PC-9 (cell line): Measurements from ENCODE around the gene LCMT2. TPM values are rescaled to one million over a fixed set of nuclear protein-coding genes. Genes with fewer than 3 reads are reported as not detected.

ENCODE experiments used
- Bru-seq: library from RNA; stranded (reverse); fragments of 400-500 nt; gene quantifications from one replicate; lab custom pipeline; 2021; lab: Mats Ljungman, UMichigan
- BruChase-seq, 2 experiments: library from RNA; stranded (reverse); fragments of 400-500 nt; gene quantifications; one replicate each; lab custom pipeline; 2021; lab: Mats Ljungman, UMichigan
- BruUV-seq: library from RNA; stranded (reverse); fragments of 400-500 nt; replicated peaks from 2 replicates; lab custom pipeline; 2021; lab: Mats Ljungman, UMichigan
- CTCF ChIA-PET: fragments of 300-600 bp; sonication (Branson Sonifier 250); formaldehyde crosslinking; loops from one replicate; lab custom pipeline; 2022; ENCODE audit warnings: antibody characterized with exemption; lab: Charles Lee
- POLR2A ChIA-PET: fragments of 300-600 bp; sonication (Branson Sonifier 250); formaldehyde crosslinking; loops from one replicate; lab custom pipeline; 2022; ENCODE audit warnings: antibody characterized with exemption; ENCODE audit not compliant: unreplicated experiment; lab: Charles Lee
- DNase-seq, 2 experiments: peaks; one replicate each; pipeline versions ENCODE4 v3.0.0 to v3.0.0-alpha.2; 2015 to 2022; ENCODE audit warnings: mixed read lengths in 1 of 2
- H2AFZ ChIP-seq: fragments of 200-600 bp; sonication (generic); 2 replicates; pipeline ENCODE4 v1.8.1; 2017; ENCODE audit warnings: antibody characterized with exemption
- H3F3A ChIP-seq: fragments of 200-600 bp; sonication (generic); 2 replicates; pipeline ENCODE4 v1.8.1; 2017; ENCODE audit warnings: antibody characterized with exemption, mild to moderate bottlenecking, low read depth; ENCODE audit not compliant: insufficient read depth
- H3K27ac ChIP-seq: fragments of 200-600 bp; sonication (generic); 2 replicates; pipeline ENCODE4 v1.6.1; 2016; ENCODE audit warnings: mixed run types
- H3K27me3 ChIP-seq: fragments of 200-600 bp; sonication (generic); 2 replicates; pipeline ENCODE4 v1.6.1; 2016; ENCODE audit warnings: low read depth, mixed run types; ENCODE audit not compliant: insufficient read depth
- H3K36me3 ChIP-seq: fragments of 200-600 bp; sonication (generic); 2 replicates; pipeline ENCODE4 v1.6.1; 2016; ENCODE audit warnings: low read depth, mixed run types
- H3K4me1 ChIP-seq: fragments of 200-600 bp; sonication (generic); replicated peaks from 2 replicates; pipeline ENCODE4 v1.6.1; 2016; ENCODE audit warnings: mixed run types; ENCODE audit not compliant: insufficient read depth
- H3K4me2 ChIP-seq: fragments of 200-600 bp; sonication (generic); 2 replicates; pipeline ENCODE4 v1.6.1; 2017; ENCODE audit warnings: mixed run types
- H3K4me3 ChIP-seq: fragments of 200-600 bp; sonication (generic); 2 replicates; pipeline ENCODE4 v1.6.1; 2016; ENCODE audit warnings: mixed run types
- H3K79me2 ChIP-seq: fragments of 200-600 bp; sonication (generic); 2 replicates; pipeline ENCODE4 v1.6.1; 2017; ENCODE audit warnings: low read depth, mixed run types
- H3K9me2 ChIP-seq: fragments of 200-600 bp; sonication (generic); 2 replicates; pipeline ENCODE4 v1.8.1; 2017; ENCODE audit warnings: mild to moderate bottlenecking; ENCODE audit not compliant: insufficient read depth
- H3K9me3 ChIP-seq: fragments of 200-600 bp; sonication (generic); 2 replicates; pipeline ENCODE4 v1.8.1; 2016; ENCODE audit warnings: low read depth; ENCODE audit not compliant: insufficient read depth
- H4K20me1 ChIP-seq: fragments of 200-600 bp; sonication (generic); 2 replicates; pipeline ENCODE4 v1.8.1; 2017; ENCODE audit not compliant: insufficient read depth
- EZH2 ChIP-seq: fragments of 200-600 bp; sonication (generic); IDR thresholded peaks from 2 replicates; pipeline ENCODE4 v1.8.0; 2017; ENCODE audit warnings: antibody characterized with exemption, low read depth
- intact Hi-C: fragments of 100-400 bp; cut with micrococcal nuclease; formaldehyde crosslinking; loops from one replicate; pipeline ENCODE4 v1.10.0; 2022; ENCODE audit not compliant: unreplicated experiment
- long read RNA-seq: library from polyadenylated mRNA; stranded (forward); transcript quantifications from one replicate; pipeline ENCODE4 v2.0.0, GENCODE V29; 2022
- total RNA-seq: library from RNA; stranded (reverse); gene quantifications from 2 replicates; pipeline ENCODE4 v1.2.3, GENCODE V29; 2021
- TF ChIP-seq, protein P1 (sequence below): fragments of 200-600 bp; sonication (generic); conservative IDR thresholded peaks from 2 replicates; pipeline ENCODE4 v1.6.1; 2017; ENCODE audit warnings: mixed run types, antibody characterized with exemption, mild to moderate bottlenecking, moderate library complexity

LCMT2 gene, protein sequence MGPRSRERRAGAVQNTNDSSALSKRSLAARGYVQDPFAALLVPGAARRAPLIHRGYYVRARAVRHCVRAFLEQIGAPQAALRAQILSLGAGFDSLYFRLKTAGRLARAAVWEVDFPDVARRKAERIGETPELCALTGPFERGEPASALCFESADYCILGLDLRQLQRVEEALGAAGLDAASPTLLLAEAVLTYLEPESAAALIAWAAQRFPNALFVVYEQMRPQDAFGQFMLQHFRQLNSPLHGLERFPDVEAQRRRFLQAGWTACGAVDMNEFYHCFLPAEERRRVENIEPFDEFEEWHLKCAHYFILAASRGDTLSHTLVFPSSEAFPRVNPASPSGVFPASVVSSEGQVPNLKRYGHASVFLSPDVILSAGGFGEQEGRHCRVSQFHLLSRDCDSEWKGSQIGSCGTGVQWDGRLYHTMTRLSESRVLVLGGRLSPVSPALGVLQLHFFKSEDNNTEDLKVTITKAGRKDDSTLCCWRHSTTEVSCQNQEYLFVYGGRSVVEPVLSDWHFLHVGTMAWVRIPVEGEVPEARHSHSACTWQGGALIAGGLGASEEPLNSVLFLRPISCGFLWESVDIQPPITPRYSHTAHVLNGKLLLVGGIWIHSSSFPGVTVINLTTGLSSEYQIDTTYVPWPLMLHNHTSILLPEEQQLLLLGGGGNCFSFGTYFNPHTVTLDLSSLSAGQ
- 4.7 and 6.4 TPM in 2 replicates for total RNA-seq
- Bru-seq, nascent RNA = percentile 71 among the genes with signal in this experiment
- percentile 68 among the genes with signal in this experiment for BruChase-seq, experiment 1, labeled RNA remaining after a 2-hour chase
- percentile 40 among the genes with signal in this experiment for BruChase-seq, experiment 2, labeled RNA remaining after a 6-hour chase
- long read RNA-seq, full-length matches to known transcripts = 8 of 8 reads
- long read RNA-seq, partial matches to known transcripts = 0 of 8 reads
- long read RNA-seq, other reads (novel, unspliced or antisense) = 0 of 8 reads

DNA sequence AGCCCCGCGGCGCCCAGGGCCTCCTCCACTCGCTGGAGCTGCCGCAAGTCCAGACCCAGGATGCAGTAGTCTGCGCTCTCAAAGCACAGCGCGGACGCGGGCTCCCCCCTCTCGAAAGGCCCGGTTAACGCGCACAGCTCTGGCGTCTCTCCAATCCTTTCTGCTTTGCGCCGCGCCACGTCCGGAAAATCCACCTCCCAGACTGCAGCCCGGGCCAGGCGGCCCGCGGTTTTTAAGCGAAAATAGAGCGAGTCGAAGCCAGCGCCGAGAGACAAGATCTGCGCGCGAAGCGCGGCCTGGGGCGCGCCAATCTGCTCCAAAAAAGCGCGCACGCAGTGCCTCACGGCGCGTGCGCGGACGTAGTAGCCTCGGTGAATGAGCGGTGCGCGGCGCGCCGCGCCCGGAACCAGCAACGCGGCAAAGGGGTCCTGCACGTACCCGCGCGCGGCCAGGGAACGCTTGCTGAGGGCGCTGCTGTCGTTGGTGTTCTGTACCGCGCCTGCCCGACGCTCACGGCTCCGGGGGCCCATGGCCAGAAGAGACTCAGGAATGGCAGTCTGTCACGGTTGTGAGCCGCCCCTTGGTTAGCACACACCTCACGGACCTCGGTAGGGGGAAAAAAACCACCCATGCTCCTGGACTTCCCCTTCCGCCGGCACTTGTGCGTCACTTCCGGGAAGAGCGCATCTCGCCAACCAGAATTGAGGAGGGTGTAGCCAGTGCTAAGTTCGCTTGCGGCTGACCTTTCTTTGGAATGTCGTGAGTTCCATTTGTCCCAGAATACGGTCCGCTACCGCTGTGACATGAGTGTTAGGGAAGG is at the start of gene LCMT2:
Gene LCMT2, minus strand, starts transcription at position 614 of the 820 bp plus-strand sequence. Its CDS starts 84 bp downstream, at position 530.
- Histone ChIP-seq H3F3A (no peaks in the 10 kb centered on the region), H3K9me3 (no peaks in the 10 kb centered on the region), H3K27ac (peak within 1 kb of the TSS; percentile 62), H3K27me3 (no peaks in the 10 kb centered on the region), H3K79me2 (peaks cover 19% of the 10 kb centered on the region), H3K9me2 (no peaks in the 10 kb centered on the region), H3K36me3 (no peaks in the 10 kb centered on the region), H3K4me1 (peaks cover 17% of the 10 kb centered on the region), H3K4me3 (peak within 1 kb of the TSS; percentile 86), H2AFZ (peak within 1 kb of the TSS; percentile 96), H4K20me1 (no peaks in the 10 kb centered on the region; the same call in 1 of the 2 replicates), H3K4me2 (peak within 1 kb of the TSS; percentile 85)
- no peak for TF ChIP-seq EZH2
- TF ChIP-seq, protein P1, sequence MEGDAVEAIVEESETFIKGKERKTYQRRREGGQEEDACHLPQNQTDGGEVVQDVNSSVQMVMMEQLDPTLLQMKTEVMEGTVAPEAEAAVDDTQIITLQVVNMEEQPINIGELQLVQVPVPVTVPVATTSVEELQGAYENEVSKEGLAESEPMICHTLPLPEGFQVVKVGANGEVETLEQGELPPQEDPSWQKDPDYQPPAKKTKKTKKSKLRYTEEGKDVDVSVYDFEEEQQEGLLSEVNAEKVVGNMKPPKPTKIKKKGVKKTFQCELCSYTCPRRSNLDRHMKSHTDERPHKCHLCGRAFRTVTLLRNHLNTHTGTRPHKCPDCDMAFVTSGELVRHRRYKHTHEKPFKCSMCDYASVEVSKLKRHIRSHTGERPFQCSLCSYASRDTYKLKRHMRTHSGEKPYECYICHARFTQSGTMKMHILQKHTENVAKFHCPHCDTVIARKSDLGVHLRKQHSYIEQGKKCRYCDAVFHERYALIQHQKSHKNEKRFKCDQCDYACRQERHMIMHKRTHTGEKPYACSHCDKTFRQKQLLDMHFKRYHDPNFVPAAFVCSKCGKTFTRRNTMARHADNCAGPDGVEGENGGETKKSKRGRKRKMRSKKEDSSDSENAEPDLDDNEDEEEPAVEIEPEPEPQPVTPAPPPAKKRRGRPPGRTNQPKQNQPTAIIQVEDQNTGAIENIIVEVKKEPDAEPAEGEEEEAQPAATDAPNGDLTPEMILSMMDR = no peak
- ChIA-PET CTCF (no interaction called here), POLR2A (interaction anchor here (0.7 kb wide), 1 partner anchor 106 kb away, joined by 7 read pairs; no protein-coding TSS in a partner anchor)
- intact Hi-C loops = no loop called here
- peak; percentile 85 to 87 for DNase-seq
- TSS peak; percentile 52 for BruUV-seq

DNA sequence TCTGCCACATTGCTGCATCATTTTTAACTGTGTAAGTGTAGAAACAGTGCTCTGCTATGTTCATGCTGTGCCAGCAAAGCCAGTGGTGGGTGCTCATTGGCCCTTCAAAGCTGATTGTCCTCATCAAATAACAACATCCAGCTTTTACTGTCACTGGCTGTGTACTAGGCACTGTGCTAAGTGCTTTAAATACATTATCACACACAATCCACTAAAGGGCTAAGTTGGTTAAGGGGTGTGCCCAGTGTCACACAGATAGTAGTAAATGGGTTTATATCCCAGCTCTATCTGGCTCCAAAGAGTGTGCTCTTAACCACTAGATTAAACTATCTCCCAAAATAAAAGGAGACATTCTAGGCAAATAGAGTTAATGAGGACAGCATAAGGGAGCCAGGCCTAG is 48.2 kb upstream of the LCMT2 start:
- no peak overlapping the region for H3K4me3 ChIP-seq
- CTCF ChIA-PET = no interaction called here
- DNase-seq = no peak
- intact Hi-C loops = no loop called here
- TF ChIP-seq, protein P1 = no peak
- TF ChIP-seq EZH2 = no peak
- H3K27me3 ChIP-seq = no peaks in the 10 kb centered on the region
- POLR2A ChIA-PET = no interaction called here
- H3K9me3 ChIP-seq = no peaks in the 10 kb centered on the region
- no peaks in the 10 kb centered on the region for H3K9me2 ChIP-seq
- H3F3A ChIP-seq = no peaks in the 10 kb centered on the region
- H3K4me2 ChIP-seq = no peak overlapping the region
- H4K20me1 ChIP-seq = no peaks in the 10 kb centered on the region
- no peak overlapping the region for H3K27ac ChIP-seq
- BruUV-seq = no TSS peak
- no peaks in the 10 kb centered on the region for H3K79me2 ChIP-seq
- no peak overlapping the region for H2AFZ ChIP-seq
- peaks cover 11% of the 10 kb centered on the region for H3K36me3 ChIP-seq
- no peaks in the 10 kb centered on the region for H3K4me1 ChIP-seq
